Activated CD8-positive, alpha-beta memory T cell treated with anti-CD3 and anti-CD28 coated beads, Interleukin-2, amount 50 U/mL, for 48 hours (primary cell): Measurements from ENCODE around the gene BTF3.
A peak's percentile ranks its signal among the peaks of the same experiment; 100 is the strongest.
"Not testable (repeated sequence)": the region's sequence is repeated elsewhere in the genome, so short reads cannot be mapped to it uniquely, and the experiment has no call there.

Source experiments
- DNase-seq: peaks from one replicate; pipeline ENCODE4 v3.0.0-alpha.2; 2020

The BTF3 gene

DNA sequence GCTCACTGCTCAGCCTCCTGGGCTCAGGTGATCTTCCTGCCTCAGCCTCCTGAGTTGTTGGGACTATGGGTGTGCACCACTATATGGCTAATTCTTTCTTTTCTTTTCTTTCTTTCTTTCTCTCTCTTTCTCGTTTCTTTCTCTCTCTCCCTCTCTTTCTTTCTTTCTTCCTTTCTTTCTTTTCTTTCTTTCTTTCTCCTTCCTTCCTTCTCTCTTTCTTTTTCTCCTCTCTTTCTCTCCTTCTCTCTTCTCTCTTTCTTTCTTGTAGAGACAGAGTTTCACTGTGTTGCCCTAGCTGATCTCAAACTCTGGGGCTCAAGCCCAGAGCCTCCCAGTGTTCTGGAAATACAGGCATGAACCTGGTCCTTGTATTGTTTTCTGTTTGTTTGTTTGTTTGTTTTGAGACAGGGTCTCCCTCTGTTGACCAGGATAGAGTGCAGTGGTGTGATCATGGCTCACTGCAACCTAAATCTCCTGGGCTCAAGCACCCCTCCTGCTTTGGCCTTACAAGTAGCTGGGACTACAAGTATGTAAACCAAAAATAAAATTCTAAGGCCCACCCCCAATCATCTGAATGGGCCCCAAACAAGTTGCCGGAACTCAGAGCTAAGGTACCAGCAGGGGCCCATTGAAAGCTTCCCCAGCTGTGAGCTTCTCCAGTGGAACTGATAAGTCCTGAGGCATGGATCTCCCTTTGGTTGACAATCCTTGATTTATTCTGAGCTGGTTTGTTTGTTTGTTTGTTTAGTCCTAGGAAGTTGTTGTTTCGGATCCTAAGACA, 11.9 kb upstream of the BTF3 start:
- DNase-seq = no peak

GRCh38 chr5:73487257-73487656, 11.0 kb upstream of the BTF3 start:
- not testable (repeated sequence) for DNase-seq

DNA sequence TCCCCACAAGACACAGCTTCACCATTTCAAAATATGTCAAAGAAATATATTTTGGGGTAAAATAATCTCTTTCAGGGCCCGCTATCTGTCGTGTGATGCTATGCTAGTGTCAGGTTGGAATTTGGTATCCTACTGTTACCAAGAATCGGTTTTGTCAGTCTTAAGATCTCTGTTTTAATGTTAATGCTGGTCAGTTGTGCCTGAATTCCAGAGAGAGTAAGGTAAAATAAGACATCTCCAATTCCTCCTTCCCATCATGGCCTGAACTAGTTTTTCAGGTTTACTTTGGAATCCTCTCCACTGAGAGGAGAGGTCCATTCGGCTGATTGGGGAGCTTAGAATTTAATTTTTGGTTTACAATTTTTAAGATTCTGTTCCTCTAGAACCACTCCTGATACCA, 10.4 kb upstream of the BTF3 start:
- DNase-seq = no peak

DNA sequence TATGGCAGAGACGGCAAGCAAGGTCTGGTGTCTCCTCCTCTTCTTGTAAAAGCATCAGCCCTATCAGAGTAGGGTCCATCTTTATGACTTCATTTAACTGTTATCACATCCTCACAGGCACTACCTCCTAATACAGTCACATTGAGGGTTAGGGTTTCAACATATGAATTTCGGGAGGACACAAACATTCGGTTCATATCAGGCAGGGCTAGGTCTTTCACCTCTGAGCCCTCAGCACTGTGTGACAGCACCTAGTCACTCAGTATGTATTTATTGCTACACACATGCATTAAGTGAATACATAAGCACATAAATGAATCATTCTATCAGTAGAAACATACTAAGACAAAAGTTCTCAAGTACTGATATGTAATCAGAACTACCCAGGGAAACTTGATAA, 9.4 kb upstream of the BTF3 start:
- DNase-seq = no peak

DNA sequence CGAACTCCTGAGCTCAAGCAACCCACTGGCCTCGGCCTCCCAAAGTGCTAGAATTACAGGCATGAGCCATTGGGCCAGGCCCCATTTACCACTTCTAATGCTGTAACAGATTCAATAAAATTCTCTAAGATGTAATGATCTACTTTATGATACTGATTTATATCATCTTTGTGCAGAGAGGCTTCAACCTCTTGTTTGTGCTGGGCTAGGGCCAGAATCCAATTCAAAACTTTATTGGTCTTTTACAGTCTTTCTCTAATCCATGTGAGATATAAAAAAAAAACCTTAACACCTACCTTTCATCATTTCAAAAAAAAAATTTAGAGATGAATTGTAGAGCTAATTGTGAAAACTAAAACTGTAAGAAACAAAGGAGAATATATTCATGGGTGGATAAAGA, 8.2 kb upstream of the BTF3 start:
- no peak for DNase-seq

DNA sequence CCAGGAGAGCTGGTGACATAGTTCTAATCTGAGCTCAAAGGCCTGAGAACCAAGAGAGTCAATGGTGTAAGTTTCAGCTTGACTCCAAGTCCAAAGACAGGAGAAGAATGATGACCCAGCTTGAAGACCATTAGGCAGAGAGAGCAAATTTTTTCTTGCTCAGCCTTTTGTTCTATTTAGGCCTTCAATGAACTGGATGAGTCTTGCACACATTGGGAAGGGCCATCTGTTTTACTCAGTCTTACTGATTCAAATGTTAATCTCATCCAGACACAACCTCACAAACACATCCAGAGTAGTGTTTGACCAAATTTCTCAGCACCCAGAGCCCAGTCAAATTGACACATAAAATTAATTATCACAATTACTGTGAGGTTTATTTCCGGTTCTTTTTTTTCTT, 7.1 kb upstream of the BTF3 start:
- no peak for DNase-seq

DNA sequence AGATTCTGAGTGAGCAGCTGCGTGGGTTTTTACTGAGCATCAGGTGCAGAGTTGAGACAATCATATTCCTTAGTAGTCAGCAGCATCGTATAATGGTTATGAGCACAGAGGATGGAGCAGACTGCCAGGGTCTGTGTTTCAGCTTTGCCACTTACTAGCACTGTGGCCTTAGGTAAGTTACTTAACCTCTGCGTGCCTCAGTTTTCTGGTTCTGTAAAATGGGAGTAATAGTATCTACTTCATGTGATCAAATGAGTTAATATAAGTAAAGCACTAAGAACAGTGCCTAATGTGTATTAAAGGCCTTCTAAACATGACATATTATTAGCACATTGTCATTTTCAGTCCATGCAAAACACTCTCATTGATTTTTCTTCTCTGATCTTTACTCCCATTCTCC, 4.8 kb upstream of the BTF3 start:
- no peak for DNase-seq

DNA sequence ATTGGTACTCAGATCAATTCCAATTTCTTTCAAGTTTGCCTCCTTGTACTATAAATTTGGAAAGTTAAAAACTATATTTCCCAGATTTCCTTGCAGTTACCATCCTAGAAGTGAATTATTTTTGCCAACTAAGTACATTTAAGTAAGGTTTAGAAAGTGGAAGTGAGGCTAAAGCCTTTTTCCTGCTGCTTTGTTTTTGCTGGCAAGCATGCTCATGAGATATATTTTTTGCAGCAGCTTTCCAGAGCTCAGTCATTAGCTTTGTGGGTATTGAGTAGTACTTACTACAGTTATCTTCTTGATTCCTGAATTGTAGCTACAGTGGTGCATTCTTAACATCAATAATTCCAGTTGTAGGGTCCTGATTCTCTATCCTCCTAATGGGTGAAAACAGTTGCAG, 3.5 kb upstream of the BTF3 start:
- DNase-seq = no peak

DNA sequence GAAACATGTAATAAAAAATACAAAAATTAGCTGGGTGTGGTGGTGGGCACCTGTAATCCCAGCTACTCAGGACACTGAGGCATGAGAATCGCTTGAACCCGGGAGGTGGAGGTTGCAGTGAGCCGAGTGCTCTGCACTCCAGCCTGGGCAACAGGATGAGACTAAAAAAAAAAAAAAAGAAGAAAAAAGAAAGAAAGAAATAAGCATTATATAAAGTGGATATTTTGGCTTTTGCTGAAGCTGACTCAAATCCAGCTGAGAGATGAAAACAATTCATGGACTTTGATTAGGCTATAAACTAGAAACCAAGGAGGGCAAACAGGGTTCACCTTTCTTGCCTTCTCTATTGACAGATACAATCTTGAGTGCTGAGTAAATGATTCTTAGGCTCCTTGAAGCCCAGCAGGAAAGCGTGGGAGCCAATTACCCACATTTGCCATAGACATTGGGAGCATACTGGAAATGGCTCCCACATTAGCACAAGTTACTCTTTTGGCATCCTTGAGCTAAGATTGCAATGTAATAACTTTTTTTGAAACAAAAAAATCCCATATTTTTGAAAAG, 2.4 kb upstream of the BTF3 start:
- DNase-seq = no peak

- DNase-seq = no peak
These were observed 1.2 kb upstream of the BTF3 start for GRCh38 chr5:73496984-73497457.

- no peak for DNase-seq
These were observed 665 bp upstream of the BTF3 start for GRCh38 chr5:73497497-73498056.

GRCh38 chr5:73499187-73499586, 945 bp downstream of the BTF3 start:
- no peak for DNase-seq

- no peak for DNase-seq
These were observed 1.5 kb downstream of the BTF3 start for GRCh38 chr5:73499756-73500155.

DNA sequence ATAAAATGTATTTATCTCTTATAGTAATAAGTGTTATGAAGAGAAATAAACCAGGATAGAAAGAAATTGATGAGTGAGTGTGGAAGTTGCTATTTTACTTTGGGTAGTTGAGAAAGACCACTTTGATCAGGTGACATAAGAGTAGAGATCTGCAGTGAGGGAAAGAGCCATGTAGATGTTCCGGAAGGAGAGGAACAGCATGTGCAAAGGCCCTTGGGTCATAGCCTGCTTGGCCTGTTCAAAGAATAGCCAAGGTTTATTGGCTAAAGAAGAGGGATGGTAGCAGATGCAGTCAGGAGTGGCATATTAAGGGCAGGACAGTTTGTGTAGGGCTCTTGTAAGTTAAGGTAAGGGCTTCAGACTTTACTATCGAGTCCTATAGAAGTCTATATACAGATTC, 3.2 kb downstream of the BTF3 start:
- DNase-seq = no peak

- no peak for DNase-seq
These were observed 8.3 kb downstream of the BTF3 start for GRCh38 chr5:73506459-73506955.

DNA sequence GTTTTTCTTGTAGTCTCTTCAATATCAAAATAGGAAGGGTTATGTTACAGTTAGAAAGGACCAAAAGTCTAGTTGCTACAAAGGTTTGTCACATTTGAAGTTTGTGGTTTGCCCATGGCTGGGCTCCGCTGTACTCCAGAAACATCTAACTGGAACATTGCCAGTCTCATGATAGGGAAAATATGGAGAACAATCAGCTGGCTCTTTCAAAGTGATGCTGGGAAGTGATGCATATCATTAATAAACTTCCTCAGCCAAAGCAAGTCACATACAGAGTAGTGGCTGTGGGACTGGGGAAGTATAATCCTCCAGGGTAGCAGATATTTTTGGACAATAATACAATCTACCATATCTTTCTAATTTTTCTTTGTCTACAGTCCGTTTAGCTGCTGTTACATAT, 8.8 kb downstream of the BTF3 start:
- DNase-seq = no peak

GRCh38 chr5:73508521-73508920, 10.3 kb downstream of the BTF3 start:
- DNase-seq = not testable (repeated sequence)

GRCh38 chr5:73513996-73514395, 15.8 kb downstream of the BTF3 start:
- no peak for DNase-seq

- DNase-seq = no peak
These were observed 16.2 kb downstream of the BTF3 start for GRCh38 chr5:73514418-73514817.

GRCh38 chr5:73515232-73515631, 17.0 kb downstream of the BTF3 start:
- no peak for DNase-seq

- DNase-seq = peak; percentile 68
These were observed 21.5 kb downstream of the BTF3 start for GRCh38 chr5:73519531-73520283.

GRCh38 chr5:73522989-73523388, 24.7 kb downstream of the BTF3 start:
- no peak for DNase-seq

- DNase-seq = no peak
These were observed 25.6 kb downstream of the BTF3 start for GRCh38 chr5:73523861-73524260.
